HT-29 (cell line): ENCODE measurements around the gene ULBP2. TPM values are rescaled to one million over a fixed set of nuclear protein-coding genes. Genes with fewer than 3 reads are reported as not detected.

Source experiments
- total RNA-seq: library from RNA; depleted of rRNA; stranded (reverse); fragments of >200 nt; shearing (Covaris generic); gene quantifications from 2 replicates; pipeline ENCODE4 v1.2.3, GENCODE V29; 2014; rRNA removed

Gene ULBP2
- total RNA-seq, 1 experiment from 2014 or later: 5.3 TPM

Other genes starting within 250 kb of the ULBP2 start
- 9.2 and 9.4 TPM in 2 replicates for gene LATS1, start 223.9 kb upstream of the ULBP2 start, total RNA-seq
- gene NUP43, start 195.5 kb upstream of the ULBP2 start, total RNA-seq: 14.0 and 15.0 TPM in 2 replicates
- gene PCMT1, start 192.3 kb upstream of the ULBP2 start, total RNA-seq: 83.7 and 100 TPM in 2 replicates
- 37.9 and 43.0 TPM in 2 replicates for gene LRP11, start 77.7 kb upstream of the ULBP2 start, total RNA-seq
- gene RAET1E, start 43.9 kb upstream of the ULBP2 start, total RNA-seq: 0.52 and 1.0 TPM in 2 replicates
- gene RAET1G, start 18.9 kb upstream of the ULBP2 start, total RNA-seq: 0.51 TPM in 1 of 2 replicates, not detected in the other
- 0.13 TPM in 1 of 2 replicates, not detected in the other for gene ULBP1, start 21.9 kb downstream of the ULBP2 start, total RNA-seq
- 1.2 and 1.5 TPM in 2 replicates for gene RAET1L, start 83.5 kb downstream of the ULBP2 start, total RNA-seq
- gene ULBP3, start 127.1 kb downstream of the ULBP2 start, total RNA-seq: 8.4 and 8.7 TPM in 2 replicates
- 0.08 and 0.20 TPM in 2 replicates for gene PPP1R14C, start 201.0 kb downstream of the ULBP2 start, total RNA-seq